ENCODE measurements around the gene COX19. TPM values are rescaled to one million over a fixed set of nuclear protein-coding genes. Genes with fewer than 3 reads are reported as not detected.
"Not testable (repeated sequence)": the region's sequence is repeated elsewhere in the genome, so short reads cannot be mapped to it uniquely, and the experiment has no call there.

COX19 gene
- total RNA-seq, 1 experiment from 2014 or later = 20.5 TPM

- Histone ChIP-seq H2AFZ (ENCODE audit: low read length) (no peak overlapping the region), H3K4me1 (ENCODE audit: low read length) (no peaks in the 10 kb centered on the region; the same call in 1 of the 2 replicates), H3K9me2 (replicated peaks; ENCODE audit: insufficient read depth, low read length) (no peaks in the 10 kb centered on the region), H3K27me3 (ENCODE audit: low read length) (no peaks in the 10 kb centered on the region), H3K36me3 (ENCODE audit: insufficient read depth, low read length) (peaks cover 8% of the 10 kb centered on the region; the same call in 1 of the 2 replicates), H3K4me3 (ENCODE audit: low read length) (no peak overlapping the region), H3K9me3 (ENCODE audit: low read length) (no peaks in the 10 kb centered on the region; the same call in 1 of the 2 replicates), H3K79me2 (ENCODE audit: low read length) (no peaks in the 10 kb centered on the region), H3K4me2 (ENCODE audit: low read depth, low read length, poor library complexity, severe bottlenecking) (no peak overlapping the region), H3K27ac (ENCODE audit: low read length) (no peak overlapping the region), H4K20me1 (ENCODE audit: insufficient read depth, low read depth, low read length) (peaks cover 28% of the 10 kb centered on the region; the same call in 1 of the 2 replicates), H3K9ac (ENCODE audit: low read length) (no peak overlapping the region)
- DNase-seq = peak; percentile 53
Measured at GRCh38 chr7:964401-965231, 10.7 kb downstream of the COX19 start.

GRCh38 chr7:963236-964078 lies 11.9 kb downstream of the COX19 start:
- Histone ChIP-seq H3K79me2 (ENCODE audit: low read length) (no peaks in the 10 kb centered on the region), H3K4me1 (ENCODE audit: low read length) (peaks cover 5% of the 10 kb centered on the region), H3K4me2 (ENCODE audit: low read depth, low read length, poor library complexity, severe bottlenecking) (no peak overlapping the region), H3K9me2 (replicated peaks; ENCODE audit: insufficient read depth, low read length) (no peaks in the 10 kb centered on the region), H3K9me3 (ENCODE audit: low read length) (no peaks in the 10 kb centered on the region; the same call in 1 of the 2 replicates), H3K27me3 (ENCODE audit: low read length) (no peaks in the 10 kb centered on the region), H3K27ac (ENCODE audit: low read length) (no peak overlapping the region), H2AFZ (ENCODE audit: low read length) (no peak overlapping the region), H3K36me3 (ENCODE audit: insufficient read depth, low read length) (peaks cover 4% of the 10 kb centered on the region; the same call in 1 of the 2 replicates), H4K20me1 (ENCODE audit: insufficient read depth, low read depth, low read length) (peaks cover 19% of the 10 kb centered on the region; the same call in 1 of the 2 replicates), H3K4me3 (ENCODE audit: low read length) (no peak overlapping the region), H3K9ac (ENCODE audit: low read length) (no peak overlapping the region)
- DNase-seq = no peak

GRCh38 chr7:962401-963081 lies 12.8 kb downstream of the COX19 start:
- Histone ChIP-seq H4K20me1 (ENCODE audit: insufficient read depth, low read depth, low read length) (peaks cover 11% of the 10 kb centered on the region; the same call in 1 of the 2 replicates), H3K27ac (ENCODE audit: low read length) (no peak overlapping the region), H3K4me2 (ENCODE audit: low read depth, low read length, poor library complexity, severe bottlenecking) (no peak overlapping the region), H2AFZ (ENCODE audit: low read length) (no peak overlapping the region), H3K4me1 (ENCODE audit: low read length) (peaks cover 14% of the 10 kb centered on the region), H3K4me3 (ENCODE audit: low read length) (no peak overlapping the region), H3K36me3 (ENCODE audit: insufficient read depth, low read length) (no peaks in the 10 kb centered on the region), H3K9ac (ENCODE audit: low read length) (no peak overlapping the region), H3K27me3 (ENCODE audit: low read length) (no peaks in the 10 kb centered on the region), H3K9me3 (ENCODE audit: low read length) (no peaks in the 10 kb centered on the region; the same call in 1 of the 2 replicates), H3K79me2 (ENCODE audit: low read length) (no peaks in the 10 kb centered on the region), H3K9me2 (replicated peaks; ENCODE audit: insufficient read depth, low read length) (no peaks in the 10 kb centered on the region)
- no peak for DNase-seq

GRCh38 chr7:961546-962400 lies 13.6 kb downstream of the COX19 start:
- no peaks in the 10 kb centered on the region for H3K79me2 ChIP-seq (ENCODE audit: low read length)
- H4K20me1 ChIP-seq (ENCODE audit: insufficient read depth, low read depth, low read length) = peaks cover 6% of the 10 kb centered on the region; the same call in 1 of the 2 replicates
- H3K27ac ChIP-seq (ENCODE audit: low read length) = no peak overlapping the region
- H3K4me3 ChIP-seq (ENCODE audit: low read length) = no peak overlapping the region
- no peak overlapping the region for H2AFZ ChIP-seq (ENCODE audit: low read length)
- peaks cover 22% of the 10 kb centered on the region for H3K4me1 ChIP-seq (ENCODE audit: low read length)
- no peaks in the 10 kb centered on the region for H3K36me3 ChIP-seq (ENCODE audit: insufficient read depth, low read length)
- H3K9ac ChIP-seq (ENCODE audit: low read length) = no peak overlapping the region
- no peaks in the 10 kb centered on the region for H3K9me2 ChIP-seq (replicated peaks; ENCODE audit: insufficient read depth, low read length)
- H3K27me3 ChIP-seq (ENCODE audit: low read length) = no peaks in the 10 kb centered on the region
- no peaks in the 10 kb centered on the region; the same call in 1 of the 2 replicates for H3K9me3 ChIP-seq (ENCODE audit: low read length)
- no peak for DNase-seq
- no peak overlapping the region for H3K4me2 ChIP-seq (ENCODE audit: low read depth, low read length, poor library complexity, severe bottlenecking)

- H3K27ac ChIP-seq (ENCODE audit: low read length); H3K27me3 ChIP-seq (ENCODE audit: low read length); DNase-seq; H3K9me2 ChIP-seq (replicated peaks; ENCODE audit: insufficient read depth, low read length); H4K20me1 ChIP-seq (ENCODE audit: insufficient read depth, low read depth, low read length); H3K9me3 ChIP-seq (ENCODE audit: low read length); H3K4me2 ChIP-seq (ENCODE audit: low read depth, low read length, poor library complexity, severe bottlenecking); H3K9ac ChIP-seq (ENCODE audit: low read length); H3K79me2 ChIP-seq (ENCODE audit: low read length); H2AFZ ChIP-seq (ENCODE audit: low read length); H3K36me3 ChIP-seq (ENCODE audit: insufficient read depth, low read length); H3K4me3 ChIP-seq (ENCODE audit: low read length): not testable (repeated sequence)
- peaks cover 22% of the 10 kb centered on the region for H3K4me1 ChIP-seq (ENCODE audit: low read length)
Measured at GRCh38 chr7:960972-961371, 14.4 kb downstream of the COX19 start.

- H3K4me3 ChIP-seq (ENCODE audit: low read length) = no peak overlapping the region
Measured at GRCh38 chr7:960269-960871, 15.0 kb downstream of the COX19 start.

GRCh38 chr7:959740-960139 lies 15.6 kb downstream of the COX19 start:
- not testable (repeated sequence) for H3K79me2 ChIP-seq (ENCODE audit: low read length); H3K9ac ChIP-seq (ENCODE audit: low read length); H3K27ac ChIP-seq (ENCODE audit: low read length); H3K9me2 ChIP-seq (replicated peaks; ENCODE audit: insufficient read depth, low read length); DNase-seq; H3K36me3 ChIP-seq (ENCODE audit: insufficient read depth, low read length); H3K9me3 ChIP-seq (ENCODE audit: low read length); H3K27me3 ChIP-seq (ENCODE audit: low read length); H3K4me3 ChIP-seq (ENCODE audit: low read length); H2AFZ ChIP-seq (ENCODE audit: low read length); H3K4me2 ChIP-seq (ENCODE audit: low read depth, low read length, poor library complexity, severe bottlenecking); H4K20me1 ChIP-seq (ENCODE audit: insufficient read depth, low read depth, low read length)
- peaks cover 22% of the 10 kb centered on the region for H3K4me1 ChIP-seq (ENCODE audit: low read length)

More at GRCh38 chr7:960269-960871, 15.0 kb downstream of the COX19 start:
- Histone ChIP-seq H3K4me1 (ENCODE audit: low read length) (peaks cover 22% of the 10 kb centered on the region), H3K9me2 (replicated peaks; ENCODE audit: insufficient read depth, low read length) (no peaks in the 10 kb centered on the region), H3K27me3 (ENCODE audit: low read length) (no peaks in the 10 kb centered on the region), H3K9ac (ENCODE audit: low read length) (no peak overlapping the region), H3K27ac (ENCODE audit: low read length) (no peak overlapping the region), H3K9me3 (ENCODE audit: low read length) (no peaks in the 10 kb centered on the region; the same call in 1 of the 2 replicates), H3K36me3 (ENCODE audit: insufficient read depth, low read length) (no peaks in the 10 kb centered on the region), H2AFZ (ENCODE audit: low read length) (no peak overlapping the region), H3K4me2 (ENCODE audit: low read depth, low read length, poor library complexity, severe bottlenecking) (no peak overlapping the region), H3K79me2 (ENCODE audit: low read length) (no peaks in the 10 kb centered on the region), H4K20me1 (ENCODE audit: insufficient read depth, low read depth, low read length) (no peaks in the 10 kb centered on the region)
- no peak for DNase-seq
